GM18868 (cell line): ENCODE results near the gene NDRG2.
A peak's percentile ranks its signal among the peaks of the same experiment; 100 is the strongest.
"Not testable (repeated sequence)": the region's sequence is repeated elsewhere in the genome, so short reads cannot be mapped to it uniquely, and the experiment has no call there.

Experiments
- ATAC-seq: cut with Tn5 transposase; IDR thresholded peaks from one replicate; pipeline ENCODE4 v1.9.1; 2021; ENCODE audit warnings: mild to moderate bottlenecking, moderate library complexity; ENCODE audit not compliant: unreplicated experiment

Gene NDRG2

GRCh38 chr14:21056520-21057163 lies 31.8 kb upstream of the NDRG2 start:
- ATAC-seq, result no peak

- no peak for ATAC-seq
Observed at GRCh38 chr14:21055432-21056117, 30.7 kb upstream of the NDRG2 start.

DNA sequence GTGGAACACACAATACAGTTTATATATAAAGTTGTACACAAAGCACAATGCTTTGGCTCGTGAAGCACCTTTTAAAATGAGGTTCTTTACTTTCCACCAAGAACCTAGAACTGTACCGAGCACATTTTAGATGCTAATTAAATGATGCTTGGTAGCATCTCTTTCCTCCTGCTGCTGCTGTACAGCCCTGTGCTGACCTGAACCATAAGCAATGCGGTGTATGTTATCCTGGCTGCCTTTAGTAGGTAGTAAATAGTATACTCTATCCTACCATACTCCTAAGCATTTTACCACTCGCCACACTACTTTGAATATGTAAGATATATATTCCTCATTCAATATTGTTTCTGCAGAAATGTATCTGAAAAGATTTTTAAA lies 29.9 kb upstream of the NDRG2 start:
- ATAC-seq, result no peak

DNA sequence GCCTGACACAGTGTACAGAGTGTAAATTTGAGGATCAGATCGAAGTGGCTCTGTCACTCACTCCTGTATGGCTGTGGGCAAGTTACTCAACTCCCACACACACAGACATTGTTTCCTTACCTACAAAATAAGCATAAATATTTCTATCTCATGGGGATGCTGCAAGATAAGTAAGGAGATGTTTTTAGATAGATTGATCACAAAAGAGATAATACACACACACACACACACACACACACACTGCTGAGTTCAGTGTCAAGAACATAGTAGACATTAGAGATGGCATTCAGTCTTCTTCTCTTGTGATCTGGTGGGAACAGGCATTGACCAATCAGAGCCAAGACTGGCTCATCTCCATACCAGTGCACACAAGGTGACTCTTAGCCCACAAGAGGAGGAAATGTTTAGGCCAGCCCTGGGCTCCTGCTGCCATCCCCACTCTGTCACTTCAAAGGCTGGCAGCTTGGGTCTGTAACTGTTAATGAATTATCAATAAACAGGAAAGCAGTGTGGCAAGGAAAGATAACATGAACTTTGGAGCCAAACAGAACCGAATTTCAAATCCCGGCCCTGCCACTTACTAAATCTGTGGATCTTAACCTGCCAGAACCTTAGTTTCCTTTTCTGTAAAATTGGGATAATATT lies 29.4 kb upstream of the NDRG2 start:
- ATAC-seq, result no peak

DNA sequence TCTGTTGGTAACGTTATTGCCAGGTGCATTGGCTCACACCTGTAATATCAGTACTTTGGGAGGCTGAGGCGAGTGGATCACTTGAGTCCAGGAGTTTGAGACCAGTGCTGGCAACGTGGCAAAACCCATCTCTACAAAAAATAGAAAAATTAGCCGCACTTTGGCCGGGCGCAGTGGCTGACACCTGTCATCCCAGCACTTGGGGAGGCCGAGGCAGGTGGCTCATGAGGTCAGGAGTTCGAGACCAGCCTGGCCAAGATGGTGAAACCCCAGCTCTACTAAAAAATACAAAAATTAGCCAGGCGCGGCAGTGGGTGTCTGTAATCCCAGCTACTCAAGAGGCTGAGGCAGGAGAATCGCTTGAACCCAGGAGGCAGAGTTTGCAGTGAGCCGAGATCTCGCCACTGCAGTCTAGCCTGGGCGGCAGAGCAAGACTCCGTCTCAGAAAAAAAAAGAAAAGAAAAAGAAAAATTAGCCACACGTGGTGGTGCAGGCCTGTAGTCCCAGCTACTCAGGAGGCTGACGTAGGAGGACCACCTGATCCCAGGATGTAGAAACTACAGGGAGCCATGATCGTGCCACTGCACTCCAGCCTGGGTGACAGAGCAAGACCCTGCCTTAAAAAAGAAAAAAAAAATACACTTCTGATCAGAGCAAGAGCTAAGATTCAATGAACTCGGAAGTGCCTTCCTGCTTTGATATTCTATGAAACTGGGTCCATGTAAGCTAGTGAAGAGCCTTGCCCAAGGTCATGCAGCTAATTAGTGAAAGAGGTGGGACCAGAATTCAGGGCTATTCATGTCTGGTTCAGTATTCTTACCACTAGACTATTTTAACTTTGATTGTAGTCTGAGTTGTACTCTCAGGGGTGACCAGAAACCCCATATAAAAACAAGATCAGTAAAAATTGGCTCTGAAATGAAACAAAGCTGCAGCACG lies 28.6 kb upstream of the NDRG2 start:
- no peak for ATAC-seq

DNA sequence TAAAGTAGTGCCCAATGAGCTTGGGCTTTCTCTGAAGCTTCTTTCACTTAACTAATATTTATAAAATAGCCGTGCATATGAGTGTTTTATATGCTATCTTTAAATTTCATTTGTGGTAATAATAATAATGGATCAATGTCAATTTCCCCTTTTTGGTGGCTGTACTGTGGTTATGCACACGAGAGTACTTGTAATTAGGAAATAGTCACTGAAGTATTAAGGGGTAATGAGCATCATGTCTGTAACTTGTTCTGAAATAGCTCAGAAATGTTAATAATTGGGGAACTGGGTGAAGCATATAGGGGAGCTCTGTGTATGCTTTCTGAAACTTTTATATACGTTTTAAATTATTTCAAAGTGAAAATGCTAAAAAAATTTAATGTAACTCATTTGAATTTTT lies 25.7 kb upstream of the NDRG2 start:
- no peak for ATAC-seq

- no peak for ATAC-seq
Observed at GRCh38 chr14:21049271-21049673, 24.4 kb upstream of the NDRG2 start.

GRCh38 chr14:21048638-21049037 lies 23.8 kb upstream of the NDRG2 start:
- ATAC-seq, result no peak

- ATAC-seq, result no peak
Observed at GRCh38 chr14:21047378-21047781, 22.5 kb upstream of the NDRG2 start.

GRCh38 chr14:21043974-21044618 lies 19.2 kb upstream of the NDRG2 start:
- no peak for ATAC-seq

DNA sequence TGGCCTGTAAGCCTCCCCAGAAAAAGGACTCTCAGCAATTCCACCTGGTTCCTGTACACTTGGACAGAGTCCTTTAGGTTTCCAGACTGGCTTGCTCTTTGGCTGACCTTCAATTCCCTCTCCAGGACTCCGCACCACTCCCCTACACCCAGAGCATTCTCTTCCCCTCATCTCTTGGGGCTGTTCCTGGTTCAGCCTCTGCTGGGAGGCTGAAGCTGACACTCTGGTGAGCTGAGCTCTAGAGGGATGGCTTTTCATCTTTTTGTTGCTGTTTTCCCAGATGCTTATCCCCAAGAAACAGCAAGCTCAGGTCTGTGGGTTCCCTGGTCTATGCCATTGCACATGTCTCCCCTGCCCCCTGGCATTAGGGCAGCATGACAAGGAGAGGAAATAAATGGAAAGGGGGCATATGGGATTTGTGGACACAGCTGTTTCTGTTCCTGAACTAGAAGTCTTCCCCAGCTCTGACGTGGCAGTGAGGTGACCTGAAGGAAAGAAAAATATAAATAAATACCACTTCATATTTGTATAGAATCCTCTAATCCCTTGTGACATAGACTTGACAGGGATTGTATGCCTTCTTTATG lies 18.6 kb upstream of the NDRG2 start:
- ATAC-seq, result no peak

GRCh38 chr14:21042918-21043317 lies 18.1 kb upstream of the NDRG2 start:
- ATAC-seq, result no peak

GRCh38 chr14:21041676-21042433 lies 17.0 kb upstream of the NDRG2 start, which contains the start of gene RNASE7:
Gene RNASE7, plus strand, starts transcription at chr14:21042362. Its CDS starts 631 bp downstream, at chr14:21042993.
- no peak for ATAC-seq

- not testable (repeated sequence) for ATAC-seq
Observed at GRCh38 chr14:21040941-21041340, 16.1 kb upstream of the NDRG2 start.

DNA sequence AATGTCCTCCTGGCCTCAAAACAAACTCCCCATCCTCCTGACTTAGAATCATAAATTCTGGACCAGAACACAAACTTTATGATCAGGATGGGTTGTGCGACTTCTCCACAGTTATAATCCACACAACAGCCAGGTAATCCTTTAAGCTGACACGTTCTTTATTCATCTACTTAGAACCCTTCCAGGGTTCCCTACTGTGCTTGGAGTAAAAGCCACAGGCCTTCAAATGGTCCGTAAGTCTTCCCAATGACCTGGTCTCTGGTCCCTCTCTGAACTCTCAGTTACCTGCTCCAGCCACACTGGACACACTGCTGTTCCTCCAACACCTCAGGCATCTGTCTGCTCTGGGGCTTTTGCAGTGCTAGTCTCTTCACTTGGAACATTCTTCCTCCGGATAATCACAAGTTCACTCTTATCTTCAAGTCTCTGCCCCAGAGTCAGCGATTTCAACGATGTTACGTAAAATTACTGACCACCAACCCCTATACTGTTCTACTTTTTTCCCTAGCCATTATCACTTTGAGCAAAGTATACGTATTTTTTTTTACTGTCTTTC lies 15.6 kb upstream of the NDRG2 start:
- no peak for ATAC-seq

DNA sequence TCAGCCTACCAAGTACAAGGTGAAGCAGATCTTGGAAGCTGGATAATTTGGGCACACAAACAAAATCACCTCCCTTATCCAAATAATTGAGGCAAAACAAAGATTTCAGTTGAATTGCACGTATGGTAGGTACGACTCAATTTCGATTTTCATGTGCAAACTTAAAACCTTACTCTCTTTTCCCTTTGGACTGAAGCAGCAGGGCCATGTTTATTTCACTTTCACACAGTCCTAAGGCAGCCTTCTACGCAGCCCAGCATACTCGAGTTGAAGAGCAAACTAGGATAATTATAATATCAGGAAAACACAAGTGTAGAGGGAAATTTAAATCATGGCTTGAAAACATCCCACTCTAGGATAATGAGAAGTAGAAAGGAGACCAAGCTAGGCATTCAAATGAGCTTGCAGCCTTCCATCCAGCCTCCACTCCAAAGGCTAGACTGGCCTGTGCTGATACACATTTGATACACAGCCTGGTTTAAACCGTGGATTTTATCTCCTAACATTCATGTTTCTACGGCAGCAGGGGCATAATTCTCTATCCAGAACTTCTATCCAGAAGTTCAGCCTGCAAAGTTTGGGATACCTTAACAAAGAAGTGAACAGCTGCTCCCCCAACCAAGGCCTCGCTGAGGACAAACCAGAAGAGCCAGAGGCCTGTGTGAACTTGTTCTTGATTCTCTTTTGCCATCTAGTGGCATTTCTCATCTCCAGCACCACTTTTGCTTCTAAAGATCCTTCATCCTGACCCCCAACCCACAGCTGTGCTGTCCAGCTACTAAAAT lies 14.9 kb upstream of the NDRG2 start:
- peak; percentile 54 for ATAC-seq

DNA sequence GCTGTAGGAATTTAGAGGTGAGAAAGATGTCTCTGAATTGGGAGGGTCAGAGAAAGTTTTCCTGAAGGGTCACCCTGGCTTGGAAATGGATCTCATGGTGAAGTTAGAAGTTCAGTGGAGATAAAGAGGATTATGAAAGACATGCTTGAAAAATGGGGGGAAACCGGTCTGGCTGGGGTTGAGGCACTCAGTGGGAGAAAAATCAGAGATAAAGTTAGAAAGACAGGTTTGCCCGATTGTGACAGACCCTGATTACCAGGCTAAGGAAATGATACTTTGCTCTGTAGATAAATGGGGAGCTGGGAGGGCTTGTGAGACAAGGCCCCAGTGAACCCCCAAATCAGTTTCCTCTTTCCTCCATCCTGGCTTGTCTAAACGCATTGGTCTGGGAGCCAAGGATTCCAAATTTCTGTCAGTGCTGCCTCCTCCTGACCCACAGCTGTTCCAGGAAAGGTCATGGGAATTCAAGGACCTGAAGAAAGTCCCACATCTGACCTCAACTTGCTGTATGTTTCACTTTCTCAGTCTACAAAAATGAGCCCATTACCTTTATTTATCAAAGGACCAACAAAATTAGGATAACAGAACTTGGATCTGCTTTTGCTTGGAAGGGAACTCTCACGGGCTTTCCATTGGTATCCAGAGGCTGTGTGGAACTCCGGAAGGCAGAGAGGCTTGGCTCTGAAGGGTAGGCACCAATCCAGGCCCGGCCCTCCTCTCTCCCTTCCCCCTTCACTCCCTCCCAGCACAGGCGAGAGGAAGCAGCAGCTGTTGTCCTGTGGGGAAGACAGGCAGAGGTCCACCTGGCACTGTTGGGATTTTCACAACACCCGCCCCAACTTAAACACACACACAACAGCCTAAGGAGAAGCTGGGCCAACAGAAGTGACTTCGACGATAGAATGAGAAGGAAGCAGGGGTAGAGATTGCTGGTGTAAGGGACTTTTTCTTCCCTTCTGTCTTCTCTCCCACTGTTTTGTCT lies 13.9 kb upstream of the NDRG2 start:
- no peak for ATAC-seq
